ENCODE results near the gene KIF26B.
"Not testable (repeated sequence)": the region's sequence is repeated elsewhere in the genome, so short reads cannot be mapped to it uniquely, and the experiment has no call there.

The KIF26B gene

DNA sequence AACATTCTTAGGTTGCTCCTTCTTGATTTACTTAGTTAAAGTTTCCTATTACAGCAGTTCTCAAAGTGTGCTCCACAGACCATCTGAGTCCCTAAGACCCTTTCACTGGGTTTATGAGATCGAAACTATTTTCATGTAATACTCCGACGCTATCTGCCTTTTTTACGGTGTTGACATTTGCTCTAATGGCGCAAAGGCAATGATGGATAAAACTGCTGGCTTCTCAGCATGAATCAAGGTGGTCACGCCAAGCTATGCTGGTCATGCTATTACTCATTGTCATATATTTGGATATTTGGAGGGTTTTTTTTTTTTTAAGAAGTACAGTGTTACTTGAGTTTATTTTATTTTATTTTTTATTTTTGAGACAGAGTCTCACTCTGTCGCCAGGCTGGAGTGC is 235.1 kb downstream of the KIF26B start:
- DNase-seq (ENCODE audit: low read depth) = no peak
- no peak overlapping the region for H3K4me3 ChIP-seq (ENCODE audit: low read depth, low read length)

DNA sequence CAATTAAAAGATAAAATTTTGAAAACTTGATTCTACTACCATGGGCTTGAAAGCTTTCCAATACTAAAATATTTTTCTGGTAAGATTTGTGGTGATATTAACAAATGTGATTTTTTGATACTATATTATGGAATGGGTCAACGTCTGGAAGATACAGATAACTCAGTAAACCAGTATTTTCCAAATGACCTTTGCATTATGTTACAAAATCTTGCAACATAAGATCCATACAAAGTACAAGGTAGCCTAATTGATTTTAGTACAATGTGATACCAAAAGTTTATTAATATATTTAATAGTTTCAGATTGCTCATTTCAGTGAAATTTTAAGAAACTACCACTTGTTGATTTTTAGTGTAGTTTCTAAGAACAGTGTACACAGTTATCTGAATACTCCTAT is 236.2 kb downstream of the KIF26B start:
- H3K4me3 ChIP-seq (ENCODE audit: low read depth, low read length) = no peak overlapping the region
- no peak for DNase-seq (ENCODE audit: low read depth)

DNA sequence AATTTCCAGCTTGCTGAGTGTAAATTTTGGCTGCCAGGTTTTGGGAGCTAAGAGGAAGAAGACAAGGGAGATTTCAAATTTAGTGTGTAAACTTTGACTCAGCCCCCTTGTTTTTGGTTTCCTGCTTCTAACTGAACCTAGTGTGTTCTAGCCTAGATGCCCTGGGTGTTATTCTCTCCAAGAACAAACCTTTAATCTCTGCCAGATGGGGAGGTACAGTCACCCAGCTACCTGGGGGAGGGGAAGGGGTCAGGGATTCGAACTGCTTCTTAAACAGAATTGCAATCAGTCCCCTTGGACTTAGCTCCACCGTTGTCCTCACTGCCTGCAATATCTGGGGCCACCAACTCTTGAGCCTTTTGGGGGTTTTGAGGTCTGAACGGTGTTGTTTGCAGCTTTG is 238.9 kb downstream of the KIF26B start:
- H3K4me3 ChIP-seq (ENCODE audit: low read depth, low read length) = no peak overlapping the region
- DNase-seq (ENCODE audit: low read depth) = no peak

DNA sequence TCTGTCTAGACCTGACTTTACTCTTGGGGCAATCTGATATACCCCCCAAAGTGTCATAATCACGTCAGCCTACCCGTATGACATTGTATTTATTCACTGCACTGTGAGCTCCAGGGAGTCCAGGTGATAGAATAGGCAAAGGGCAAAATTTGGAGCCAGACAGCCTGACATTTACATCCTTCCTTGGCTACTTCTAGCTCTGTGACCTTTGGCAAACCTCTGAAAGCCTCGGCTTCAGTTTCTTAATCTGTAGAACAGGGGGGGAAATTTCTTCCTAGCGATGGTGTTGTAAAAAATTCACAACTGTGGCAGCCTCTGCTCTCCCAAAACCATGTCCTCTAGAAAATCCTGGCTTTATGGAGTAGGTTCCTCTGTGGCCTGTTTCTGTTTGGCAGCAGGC is 240.9 kb downstream of the KIF26B start:
- no peak overlapping the region for H3K4me3 ChIP-seq (ENCODE audit: low read depth, low read length)
- no peak for DNase-seq (ENCODE audit: low read depth)

DNA sequence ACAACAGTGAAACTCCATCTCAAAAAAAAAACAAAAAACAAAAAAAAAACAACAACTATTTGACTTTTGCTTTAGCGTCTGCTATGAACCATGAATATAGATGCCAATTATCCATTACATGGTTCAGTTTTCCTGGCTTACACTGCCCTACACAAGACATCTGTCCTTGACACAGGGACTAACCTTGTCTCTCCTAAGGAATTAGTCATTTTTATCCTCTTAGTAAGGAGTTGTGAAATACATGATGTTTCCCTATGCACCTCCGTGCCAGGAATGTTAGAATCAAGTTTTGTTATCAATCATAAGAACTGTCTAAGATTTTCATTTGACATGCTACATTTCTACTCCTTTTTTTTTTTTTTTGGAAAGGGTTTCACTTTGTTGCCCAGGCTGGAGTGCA is 241.8 kb downstream of the KIF26B start:
- H3K4me3 ChIP-seq (ENCODE audit: low read depth, low read length) = no peak overlapping the region
- no peak for DNase-seq (ENCODE audit: low read depth)

DNA sequence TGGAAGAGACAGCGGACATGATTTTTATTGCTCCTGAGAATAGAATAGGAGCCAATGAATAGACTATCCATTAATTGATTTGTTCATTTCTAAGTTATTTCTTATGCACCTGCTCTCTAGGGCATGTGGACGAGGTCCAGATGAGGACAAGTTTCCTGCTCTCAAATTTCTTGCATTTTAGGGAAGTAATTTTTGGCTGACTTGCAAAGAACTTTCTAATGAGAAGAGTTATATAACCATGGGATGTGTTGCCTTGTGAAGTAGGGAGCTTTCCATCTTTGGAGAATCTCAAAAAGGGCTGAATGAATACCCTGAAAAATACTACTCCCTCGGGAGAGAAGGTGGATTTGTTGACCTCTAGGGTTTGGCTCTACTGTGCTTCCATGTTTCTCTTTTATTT is 243.0 kb downstream of the KIF26B start:
- no peak overlapping the region for H3K4me3 ChIP-seq (ENCODE audit: low read depth, low read length)
- DNase-seq (ENCODE audit: low read depth) = no peak

DNA sequence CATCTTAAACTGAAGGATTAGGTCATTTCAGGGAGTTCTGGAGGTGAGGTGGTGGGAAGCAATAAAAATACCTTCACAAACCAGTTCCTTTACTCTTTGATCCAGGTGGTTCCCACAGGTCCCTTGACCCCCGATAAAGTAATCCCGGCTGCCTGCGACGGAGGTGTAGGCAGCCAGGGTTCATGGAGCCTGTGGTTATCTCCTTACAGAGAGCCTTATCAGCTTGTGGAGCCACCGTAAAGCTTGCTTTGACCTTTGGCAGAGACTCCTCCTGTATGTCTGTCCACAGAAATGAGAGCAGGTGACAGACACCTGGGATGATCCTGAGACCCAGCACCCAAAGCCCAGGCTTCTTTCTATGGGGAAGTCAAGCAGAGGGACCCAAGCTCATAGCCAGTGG is 243.4 kb downstream of the KIF26B start:
- DNase-seq (ENCODE audit: low read depth) = no peak
- H3K4me3 ChIP-seq (ENCODE audit: low read depth, low read length) = no peak overlapping the region

DNA sequence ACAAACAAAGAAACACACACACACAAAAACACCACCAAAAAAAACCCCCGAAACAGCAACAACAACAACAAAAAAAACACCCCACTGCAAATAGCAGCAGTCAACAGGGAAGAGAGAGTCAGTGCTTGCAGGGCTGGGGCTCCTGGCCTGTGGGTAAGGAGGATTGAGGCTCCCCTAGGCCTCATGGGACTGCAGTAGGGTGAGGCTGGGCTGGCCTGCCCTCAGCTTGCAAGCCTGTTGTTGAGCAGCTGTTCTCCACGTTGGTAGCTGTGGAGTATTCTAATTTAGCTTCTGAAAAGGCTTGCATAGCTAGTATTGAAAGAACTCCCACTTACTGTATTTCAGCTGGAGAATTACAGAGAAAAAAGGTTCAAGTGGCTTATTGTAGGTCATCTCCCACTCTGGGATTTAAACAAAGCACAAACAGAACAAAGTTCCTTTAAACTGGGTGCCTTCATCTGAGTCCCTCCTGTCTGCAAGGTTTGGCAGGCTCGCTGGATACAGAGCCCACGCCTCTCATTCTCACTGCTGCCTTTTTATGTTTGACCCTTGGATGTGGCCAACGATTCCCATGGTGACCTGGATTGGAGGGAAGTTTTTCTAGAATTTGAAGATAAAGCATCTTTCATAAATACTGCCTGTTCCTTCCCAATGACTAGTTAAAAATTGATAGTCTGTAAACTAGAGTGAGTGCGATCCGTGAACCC is 247.2 kb downstream of the KIF26B start:
- DNase-seq (ENCODE audit: low read depth) = no peak
- H3K4me3 ChIP-seq (ENCODE audit: low read depth, low read length) = no peak overlapping the region

DNA sequence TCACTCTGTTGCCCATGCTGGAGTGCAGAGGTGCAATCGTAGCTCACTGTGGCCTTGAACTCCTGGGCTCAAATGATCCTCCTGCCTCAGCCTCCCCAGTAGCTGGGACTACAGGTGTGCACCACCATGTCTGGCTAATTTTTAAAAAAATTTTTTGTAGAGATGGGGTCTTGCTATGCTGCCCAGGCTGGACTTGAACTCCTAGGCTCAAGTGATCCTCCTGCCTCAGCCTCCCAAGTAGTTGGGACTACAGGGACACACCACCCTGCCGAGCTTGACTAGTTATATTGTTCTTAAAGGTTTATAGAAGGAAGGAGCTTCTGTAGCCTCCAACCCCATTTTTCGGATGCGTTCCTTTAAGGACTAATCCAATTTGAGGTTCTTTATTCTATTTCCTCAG is 248.2 kb downstream of the KIF26B start:
- DNase-seq (ENCODE audit: low read depth) = not testable (repeated sequence)

DNA sequence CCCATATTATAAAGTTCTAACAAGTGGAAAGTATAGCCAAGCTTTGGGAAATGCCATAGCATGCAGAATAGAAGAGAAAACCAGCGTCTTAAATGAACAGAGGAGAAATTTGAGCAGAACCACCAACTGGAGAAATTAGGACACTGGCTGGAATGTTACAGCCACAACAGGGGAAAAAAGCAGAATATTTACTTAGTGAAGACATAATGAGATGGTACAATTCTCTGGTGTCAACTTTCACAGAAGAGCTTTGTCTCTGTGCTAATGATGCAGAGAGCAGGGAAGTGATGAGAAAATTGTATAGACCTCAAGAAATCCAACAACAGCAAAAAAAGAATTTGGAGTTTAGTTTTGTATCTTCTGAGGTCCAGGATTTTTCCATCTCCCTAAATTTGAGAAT is 249.7 kb downstream of the KIF26B start:
- no peak for DNase-seq (ENCODE audit: low read depth)
- no peak overlapping the region for H3K4me3 ChIP-seq (ENCODE audit: low read depth, low read length)

More for the DNA sequence above, 248.2 kb downstream of the KIF26B start:
- H3K4me3 ChIP-seq (ENCODE audit: low read depth, low read length) = not testable (repeated sequence)

DNA sequence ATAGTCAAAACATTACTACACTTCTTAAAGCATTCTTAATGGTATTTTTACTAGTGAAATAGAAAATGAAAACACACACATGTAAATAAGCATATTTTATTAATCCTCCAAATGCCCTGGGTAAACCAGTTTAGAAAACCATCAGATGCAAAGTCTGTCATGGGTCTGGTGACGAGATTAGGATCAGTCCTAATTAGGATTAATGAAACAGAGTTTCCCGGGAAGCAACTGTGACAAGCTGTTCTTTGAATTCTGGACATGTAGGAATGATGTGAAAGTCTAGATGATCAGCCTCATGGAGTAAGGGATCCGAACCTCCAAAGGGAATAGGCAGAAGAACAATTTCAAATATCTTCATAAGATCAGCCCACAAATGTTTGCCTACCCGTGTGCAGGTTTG is 250.2 kb downstream of the KIF26B start:
- no peak for DNase-seq (ENCODE audit: low read depth)
- no peak overlapping the region for H3K4me3 ChIP-seq (ENCODE audit: low read depth, low read length)

DNA sequence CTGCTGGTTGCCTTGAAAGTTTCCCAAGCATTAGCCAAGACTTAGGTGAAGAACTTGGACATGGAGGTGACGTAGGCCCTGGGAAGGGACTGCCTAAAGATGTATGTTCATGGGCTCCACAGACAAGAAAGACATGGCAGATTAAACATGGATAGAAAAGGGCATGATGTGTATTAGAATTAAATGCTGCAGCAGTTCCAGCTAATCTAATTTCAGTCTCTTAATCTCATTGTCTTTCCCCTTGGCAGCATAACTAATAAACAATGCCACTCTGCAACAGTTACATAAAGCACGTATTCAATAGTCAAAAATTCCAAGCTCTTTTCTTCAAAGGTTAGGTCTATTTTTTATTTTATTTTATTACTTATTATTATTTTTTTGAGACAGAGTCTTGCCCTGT is 251.6 kb downstream of the KIF26B start:
- no peak for DNase-seq (ENCODE audit: low read depth)
- H3K4me3 ChIP-seq (ENCODE audit: low read depth, low read length) = no peak overlapping the region

DNA sequence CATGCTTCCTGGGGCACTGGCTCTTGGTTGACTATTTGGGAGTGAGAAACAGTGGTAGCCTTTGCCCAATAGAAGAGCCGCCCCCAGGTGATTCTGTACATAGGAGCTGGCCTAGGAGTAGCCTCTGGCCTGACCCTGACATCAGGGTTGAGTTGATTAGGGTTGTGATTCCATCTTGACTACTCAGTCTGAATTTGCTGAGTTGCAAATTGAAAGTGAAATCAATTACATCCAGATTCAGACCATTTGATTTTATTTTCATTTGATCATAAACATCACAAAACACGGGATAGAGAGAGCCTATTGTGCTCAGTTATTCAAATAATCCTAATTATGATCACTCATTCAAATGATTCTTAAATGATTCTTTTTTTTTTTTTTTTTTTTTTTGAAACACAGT is 253.2 kb downstream of the KIF26B start:
- H3K4me3 ChIP-seq (ENCODE audit: low read depth, low read length) = no peak overlapping the region

DNA sequence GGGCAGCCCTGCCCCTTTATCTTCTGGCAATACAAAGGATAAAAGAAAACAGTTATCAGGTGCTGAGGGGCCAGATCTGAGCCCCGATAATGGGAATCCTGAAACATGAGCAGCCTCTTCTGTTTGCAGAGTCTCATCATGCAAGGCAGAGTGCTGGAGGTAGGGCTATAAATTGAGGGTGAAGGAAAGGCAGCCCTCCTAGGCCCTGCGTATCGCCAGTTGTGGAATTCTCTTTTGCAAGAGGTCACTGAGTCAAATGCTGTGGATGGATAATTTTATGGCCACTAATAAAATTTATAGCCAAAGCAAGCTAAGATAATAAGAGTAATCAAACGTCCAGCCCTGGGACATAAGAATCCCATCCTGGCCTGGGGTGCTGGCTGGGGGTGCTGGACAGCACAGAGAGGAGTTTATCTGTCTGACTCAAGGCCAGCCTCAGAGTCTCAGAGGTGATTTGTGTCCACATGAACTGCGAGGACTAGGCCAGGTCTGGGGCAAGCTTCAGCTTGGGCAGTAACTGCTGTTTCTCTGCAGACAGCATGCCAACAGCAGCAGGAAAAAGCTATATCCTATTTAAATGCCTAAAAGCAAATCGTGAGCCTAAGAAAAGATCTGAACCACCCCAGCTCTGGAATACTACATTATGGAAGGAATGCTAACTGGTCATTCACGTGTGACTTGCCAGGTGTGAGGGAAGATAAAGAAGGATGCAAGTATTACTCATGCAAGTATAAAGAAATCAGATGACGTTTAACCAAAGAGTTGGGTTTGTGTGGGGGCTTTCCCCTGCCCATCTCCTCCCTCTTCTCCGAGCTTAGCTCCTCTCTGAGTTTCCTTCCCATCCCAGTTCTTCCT is 254.8 kb downstream of the KIF26B start:
- H3K4me3 ChIP-seq (ENCODE audit: low read depth, low read length) = no peak overlapping the region
- DNase-seq (ENCODE audit: low read depth) = peak; percentile 7

More for the DNA sequence above, 253.2 kb downstream of the KIF26B start:
- no peak for DNase-seq (ENCODE audit: low read depth)

DNA sequence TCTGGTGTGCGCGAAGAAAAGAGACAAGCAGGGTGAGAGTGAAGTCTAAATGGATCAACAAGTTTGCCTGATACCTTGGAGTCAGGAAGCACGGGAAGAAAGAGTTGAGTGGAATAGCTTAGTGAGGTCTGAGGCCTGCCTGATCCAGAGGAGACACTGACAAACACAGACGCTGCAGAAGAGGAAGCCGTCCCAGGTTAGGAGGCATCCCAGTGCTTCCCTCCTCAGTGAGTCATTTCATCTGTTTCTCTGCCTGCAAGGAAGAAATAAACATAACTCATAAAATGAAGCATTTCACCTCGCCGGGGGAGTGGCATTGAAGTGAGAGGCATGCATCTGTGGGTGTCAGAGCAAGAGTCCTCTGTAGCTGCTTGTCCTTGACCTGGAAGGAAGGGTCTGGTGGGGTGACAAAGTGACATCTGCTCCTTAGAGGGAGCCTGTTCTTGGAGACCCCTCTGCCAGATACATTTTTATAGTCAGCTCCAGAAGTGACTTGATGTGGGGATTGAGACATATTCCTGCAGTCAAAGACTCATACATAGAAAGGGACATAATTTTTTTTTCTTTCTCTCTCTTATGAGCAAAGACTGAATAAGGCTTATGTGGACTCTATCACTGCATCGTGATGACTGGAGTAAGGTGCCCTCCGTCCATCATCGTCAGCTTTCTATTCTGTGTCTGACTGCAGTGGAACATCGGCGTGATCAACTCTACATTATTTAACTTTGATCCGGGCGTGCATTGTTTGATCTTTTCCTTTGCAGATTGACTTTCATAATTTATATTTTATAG is 256.7 kb downstream of the KIF26B start:
- peak; percentile 3 for DNase-seq (ENCODE audit: low read depth)
- no peak overlapping the region for H3K4me3 ChIP-seq (ENCODE audit: low read depth, low read length)

DNA sequence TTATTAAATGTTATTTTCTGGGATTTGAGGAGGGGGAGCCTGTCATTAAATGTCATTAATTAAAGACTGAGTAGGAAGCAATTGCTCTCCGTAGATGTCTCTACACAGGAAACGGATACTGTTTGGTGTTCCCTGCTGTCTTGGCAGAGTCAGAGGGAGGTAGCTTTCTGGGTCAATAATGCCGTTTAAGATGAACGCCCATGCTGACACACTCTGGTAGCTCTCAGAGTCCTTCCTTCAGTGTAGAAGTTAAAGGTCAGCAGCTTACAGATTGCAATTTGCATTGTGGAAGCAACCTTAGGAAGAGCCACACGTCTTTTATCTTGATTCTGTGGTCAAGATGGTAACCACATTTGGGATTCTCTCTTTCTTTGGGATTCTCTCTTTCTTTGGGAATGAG is 257.5 kb downstream of the KIF26B start:
- DNase-seq (ENCODE audit: low read depth) = no peak

DNA sequence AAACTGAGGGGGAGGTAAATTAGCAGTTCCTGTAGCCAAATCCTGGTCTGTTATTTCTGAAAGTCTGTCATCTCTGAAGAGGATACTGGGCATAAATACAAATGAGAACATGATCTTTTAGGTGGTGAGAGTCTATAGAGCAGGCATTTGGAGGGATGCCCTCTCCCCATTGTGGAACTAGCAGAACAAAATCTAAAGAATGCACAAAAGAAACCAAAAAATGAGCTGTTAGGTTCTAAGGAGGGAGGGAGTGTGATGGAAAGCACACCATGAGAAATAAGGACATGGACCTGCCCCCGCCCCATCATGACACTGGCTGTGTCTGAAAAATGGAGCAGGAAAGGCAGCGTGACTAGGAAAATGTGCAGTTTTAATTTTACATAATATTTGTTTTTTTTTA is 262.0 kb downstream of the KIF26B start:
- H3K4me3 ChIP-seq (ENCODE audit: low read depth, low read length) = no peak overlapping the region
- no peak for DNase-seq (ENCODE audit: low read depth)

More for the DNA sequence above, 257.5 kb downstream of the KIF26B start:
- no peak overlapping the region for H3K4me3 ChIP-seq (ENCODE audit: low read depth, low read length)

DNA sequence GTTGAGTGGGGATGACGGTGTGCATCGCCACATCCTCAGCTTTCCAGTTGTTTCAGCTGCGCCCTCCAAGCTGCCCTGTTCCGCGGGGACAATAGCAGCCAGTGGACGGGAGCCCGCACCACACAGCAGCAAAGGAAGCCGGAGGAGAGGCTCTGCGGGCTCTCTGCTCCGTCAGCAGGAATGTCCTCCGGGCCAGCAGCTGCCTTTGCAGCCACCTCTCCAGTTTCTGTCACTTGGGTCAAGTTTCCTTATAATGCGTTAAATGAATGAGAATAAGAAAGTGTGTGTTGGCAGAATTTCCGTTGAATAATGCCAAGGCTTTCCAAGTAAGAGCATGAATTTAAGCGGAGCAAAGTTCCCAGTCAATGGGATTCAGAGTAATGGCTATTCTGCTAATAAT is 263.3 kb downstream of the KIF26B start:
- no peak for DNase-seq (ENCODE audit: low read depth)
- H3K4me3 ChIP-seq (ENCODE audit: low read depth, low read length) = no peak overlapping the region

DNA sequence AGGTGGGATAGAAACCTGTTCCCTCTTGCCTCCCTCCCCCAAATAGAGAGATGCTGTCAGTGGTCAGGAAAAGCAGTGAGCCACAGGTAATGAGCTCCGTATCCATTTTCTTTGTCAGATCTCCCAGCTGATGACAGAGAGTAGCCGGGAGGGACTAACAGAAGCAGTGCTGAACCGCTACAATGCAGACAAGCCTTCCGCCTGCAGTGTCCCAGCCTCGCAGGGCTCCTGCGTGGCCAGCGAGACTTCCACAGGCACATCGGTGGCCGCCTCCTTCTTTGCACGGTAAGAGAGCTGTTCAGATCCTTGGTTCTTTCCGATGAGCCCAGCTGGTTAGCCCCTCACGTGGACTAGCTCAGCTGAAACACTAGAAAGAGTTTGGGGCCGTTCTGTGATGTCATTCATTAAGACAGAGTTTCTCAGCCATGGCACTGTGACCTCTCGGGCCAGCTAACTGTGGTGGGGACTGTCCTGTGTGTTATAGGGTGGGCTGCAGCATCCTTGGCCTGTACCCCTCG is 264.7 kb downstream of the KIF26B start:
- no peak overlapping the region for H3K4me3 ChIP-seq (ENCODE audit: low read depth, low read length)
- DNase-seq (ENCODE audit: low read depth) = no peak

DNA sequence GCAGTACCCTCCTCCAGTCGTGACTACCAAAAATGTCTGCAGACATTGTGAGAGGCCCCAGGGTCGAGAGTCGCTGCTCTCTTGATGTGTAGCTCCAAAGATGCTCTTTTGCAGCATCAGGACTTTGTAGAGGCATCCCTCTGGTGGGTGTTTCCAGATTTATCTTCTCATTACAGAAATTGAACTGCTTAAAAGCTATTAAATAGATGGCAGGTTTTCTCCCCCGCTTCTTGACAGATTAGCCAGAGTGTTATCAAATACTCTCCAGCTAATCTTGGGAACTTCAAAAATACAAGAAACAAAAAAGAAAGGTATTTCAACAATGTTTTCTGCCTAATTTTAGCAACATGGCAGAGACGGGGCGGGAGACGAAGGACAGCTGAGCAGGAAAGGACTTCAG is 265.2 kb downstream of the KIF26B start:
- DNase-seq (ENCODE audit: low read depth) = no peak
- no peak overlapping the region for H3K4me3 ChIP-seq (ENCODE audit: low read depth, low read length)
